K562 (cell line): ENCODE data around the gene TIMM17B. TPM values are rescaled to one million over a fixed set of nuclear protein-coding genes. Genes with fewer than 3 reads are reported as not detected.
A peak's percentile ranks its signal among the peaks of the same experiment; 100 is the strongest.

Experiments
- AFF4 ChIP-seq: sonication (generic); formaldehyde crosslinking; IDR thresholded peaks from 2 replicates; pipeline ENCODE4 v1.8.0; 2023; ENCODE audit warnings: mild to moderate bottlenecking, missing genetic modification reagents
- ATF2 ChIP-seq: sonication (generic); formaldehyde crosslinking; IDR thresholded peaks from 2 replicates; pipeline ENCODE4 v1.8.1; 2022; ENCODE audit warnings: missing genetic modification reagents
- CBX8 ChIP-seq: fragments of 200-600 bp; sonication (generic); IDR thresholded peaks from 2 replicates; pipeline ENCODE4 v1.6.1; 2012; ENCODE audit warnings: borderline replicate concordance, mixed run types, low read depth, mild to moderate bottlenecking, moderate library complexity, mixed read lengths, low read length, control low read depth, inconsistent platforms; ENCODE audit not compliant: poor library complexity, severe bottlenecking; ENCODE audit errors: extremely low read depth
- ELF1 ChIP-seq: fragments of 200-800 bp; sonication (Bioruptor generic); IDR thresholded peaks from 2 replicates; pipeline ENCODE4 v1.6.1; 2016; ENCODE audit warnings: missing genetic modification characterization, missing compliant biosample characterization
- EP400 ChIP-seq: fragments of 450-650 bp; IDR thresholded peaks from 2 replicates; pipeline ENCODE4 v1.6.1; 2017; ENCODE audit warnings: antibody characterized with exemption, mild to moderate bottlenecking, moderate library complexity
- FOSL1 ChIP-seq: fragments of 200-800 bp; sonication (Bioruptor generic); conservative IDR thresholded peaks from 2 replicates; pipeline ENCODE4 v1.6.1; 2016; ENCODE audit warnings: missing genetic modification characterization, missing compliant biosample characterization
- HDAC6 ChIP-seq: IDR thresholded peaks from 2 replicates; pipeline ENCODE4 v1.6.1; 2012; ENCODE audit warnings: low read depth, mild to moderate bottlenecking, control low read depth, inconsistent platforms, low read length, moderate library complexity
- JUNB ChIP-seq: fragments of 450-650 bp; formaldehyde crosslinking; conservative IDR thresholded peaks from 2 replicates; pipeline ENCODE4 v1.4.0; 2020; ENCODE audit warnings: mild to moderate bottlenecking
- LEF1 ChIP-seq: fragments of 450-650 bp; IDR thresholded peaks from 2 replicates; pipeline ENCODE4 v1.6.1; 2016; ENCODE audit warnings: mild to moderate bottlenecking
- POLR2AphosphoS2 ChIP-seq: IDR thresholded peaks from 2 replicates; pipeline ENCODE4 v1.6.1; 2012; ENCODE audit warnings: low read length, improper control_type of control experiment
- RBBP5 ChIP-seq: fragments of 200-600 bp; sonication (generic); IDR thresholded peaks from 2 replicates; pipeline ENCODE4 v1.6.1; 2012; ENCODE audit warnings: borderline replicate concordance, mild to moderate bottlenecking, low read length, control low read depth, inconsistent platforms; ENCODE audit not compliant: insufficient read depth, poor library complexity, severe bottlenecking
- RNF219 ChIP-seq: fragments of 250-450 bp; sonication (Bioruptor Pico); IDR thresholded peaks from 2 replicates; pipeline ENCODE4 v1.5.0; 2022; ENCODE audit warnings: mild to moderate bottlenecking
- SMARCE1 ChIP-seq: fragments of 450-650 bp; IDR thresholded peaks from 2 replicates; pipeline ENCODE4 v1.7.1; 2016; ENCODE audit warnings: mild to moderate bottlenecking
- SRSF9 ChIP-seq: fragments of 200-400 bp; formaldehyde crosslinking; IDR thresholded peaks from 2 replicates; pipeline ENCODE4 v1.6.1; 2017; ENCODE audit warnings: low read depth, low read length, borderline replicate concordance
- TBL1XR1 ChIP-seq, 2 experiments: IDR thresholded peaks; 2 replicates each; pipeline ENCODE4 v1.6.1; 2012; ENCODE audit warnings: improper control_type of control experiment in 2 of 2, low read length in 2 of 2, mild to moderate bottlenecking in 1 of 2
- ZNF143 ChIP-seq: sonication (generic); formaldehyde crosslinking; IDR thresholded peaks from 2 replicates; pipeline ENCODE4 v1.9.0; 2022; ENCODE audit warnings: mild to moderate bottlenecking, missing genetic modification reagents
- ZNF263 ChIP-seq: sonication (generic); formaldehyde crosslinking; IDR thresholded peaks from 2 replicates; pipeline ENCODE4 v1.8.0; 2022; ENCODE audit warnings: mild to moderate bottlenecking, missing genetic modification reagents, borderline replicate concordance
- ZNF282 ChIP-seq: sonication (generic); formaldehyde crosslinking; IDR thresholded peaks from 2 replicates; pipeline ENCODE4 v1.8.1; 2023; ENCODE audit warnings: missing genetic modification reagents
- ZNF639 ChIP-seq, 2 experiments: fragments of 200-800 bp in 1 of 2; sonication (Bioruptor generic) in 1 of 2; sonication (generic) in 1 of 2; formaldehyde crosslinking in 1 of 2; IDR thresholded peaks in 1 of 2; conservative IDR thresholded peaks in 1 of 2; 2 replicates each; pipeline versions ENCODE4 v1.5.0 to v1.6.1; 2016 to 2020; ENCODE audit warnings: missing compliant biosample characterization in 1 of 2, missing genetic modification characterization in 1 of 2, missing genetic modification reagents in 1 of 2
- ZNF644 ChIP-seq: fragments of 200-800 bp; sonication (Bioruptor generic); IDR thresholded peaks from 2 replicates; pipeline ENCODE4 v1.6.1; 2016; ENCODE audit warnings: low read depth, missing genetic modification characterization, missing compliant biosample characterization
- polyA plus RNA-seq, 8 experiments: library from polyadenylated mRNA; depleted of rRNA in 4 of 8; stranded (reverse) in 5 of 8; unstranded in 3 of 8; fragments of >200 nt; fragmentation: Nextera tagmentation in 2 of 8; fragmentation: Illumina TruSeq in 1 of 8; extraction: Ambion mirVana in 2 of 8; extraction: Trizol in 1 of 8; gene quantifications; 2 replicates each; pipeline versions ENCODE4 v1.2.1 to v1.2.3, GENCODE V29; 2011 to 2014; ENCODE audit warnings: inconsistent platforms in 1 of 8, missing spikeins in 1 of 8
- total RNA-seq, 7 experiments: library from RNA; depleted of rRNA in 6 of 7; stranded (reverse); fragments of >200 nt in 6 of 7; fragmentation: Illumina TruSeq in 2 of 7; extraction: Trizol in 2 of 7; gene quantifications; 2 replicates each; pipeline versions ENCODE4 v1.2.1 to v1.2.3, GENCODE V29; 2011 to 2021; ENCODE audit warnings: low replicate concordance in 1 of 7

TIMM17B gene
- total and polyA plus RNA-seq, 9 of the 15 experiments (the other 6 are each of a cell fraction or from before 2014, with no cell fraction given) = 9.9 to 184 (median 115) TPM

DNA sequence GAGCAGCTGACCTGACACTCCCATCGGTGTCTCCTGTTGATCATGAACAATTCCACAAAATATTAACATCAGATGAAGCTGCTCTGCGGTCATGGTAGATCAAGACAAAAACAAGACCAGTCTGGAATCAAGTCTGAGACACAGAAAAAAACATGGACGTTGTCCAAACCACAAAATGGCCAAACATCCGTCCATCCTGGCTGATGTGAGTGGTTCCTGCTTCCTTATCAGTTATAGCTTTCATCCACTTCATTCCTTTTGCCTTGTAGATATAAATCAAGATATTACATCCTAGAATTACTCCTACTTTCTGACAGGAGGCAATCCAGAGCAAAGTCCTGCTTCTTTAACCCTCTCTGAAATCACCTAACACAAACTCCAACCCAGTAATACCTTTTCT is 33.4 kb downstream of the TIMM17B start (continued):
- TF ChIP-seq AFF4 (CRISPR knock-in tag) (no peak), JUNB (CRISPR knock-in tag) (no peak), ELF1 (tag) (no peak), ZNF639 (CRISPR knock-in tag; conservative IDR thresholded peaks at IDR 0.05 in 1 of 2, IDR thresholded peaks at IDR 0.05 in 1 of 2) (no peak), EP400 (0 out of 2 replicates have a peak, but pooled peaks have one; percentile 10), RNF219 (no peak), ZNF282 (CRISPR knock-in tag) (no peak), ATF2 (CRISPR knock-in tag) (no peak), POLR2AphosphoS2 (no peak), RBBP5 (no peak), ZNF143 (CRISPR knock-in tag) (no peak), ZNF644 (no peak), HDAC6 (no peak), LEF1 (no peak), SRSF9 (no peak), FOSL1 (tag) (peak; percentile 42; the same call in 1 of the 2 replicates), TBL1XR1 (IDR thresholded peaks at IDR 0.05; ENCODE audit: low read length in 2 of 2) (peak in 1 of 2 experiments; percentile 84; a peak in 1 of 4 replicates), ZNF263 (no peak), CBX8 (no peak), SMARCE1 (peak; percentile 64; the same call in 1 of the 2 replicates)
